HEK293T (cell line): ENCODE data around the gene PKD1L1.

Source experiments
- ARNT ChIP-seq: fragments of 450-650 bp; IDR thresholded peaks from 2 replicates; pipeline ENCODE4 v1.6.1; 2017; ENCODE audit warnings: mild to moderate bottlenecking
- BHLHE40 ChIP-seq: fragments of 450-650 bp; IDR thresholded peaks from 2 replicates; pipeline ENCODE4 v1.6.1; 2016; ENCODE audit warnings: mild to moderate bottlenecking, moderate library complexity, borderline replicate concordance
- CTBP1 ChIP-seq: fragments of 450-650 bp; IDR thresholded peaks from 2 replicates; pipeline ENCODE4 v1.6.1; 2016; ENCODE audit warnings: borderline replicate concordance
- ELF4 ChIP-seq: fragments of 450-650 bp; IDR thresholded peaks from 2 replicates; pipeline ENCODE4 v1.6.1; 2017; ENCODE audit warnings: antibody characterized with exemption
- FOXA1 ChIP-seq: fragments of 450-650 bp; IDR thresholded peaks from 2 replicates; pipeline ENCODE4 v1.6.1; 2016; ENCODE audit warnings: mild to moderate bottlenecking
- FOXM1 ChIP-seq: fragments of 450-650 bp; IDR thresholded peaks from 2 replicates; pipeline ENCODE4 v1.6.1; 2017; ENCODE audit warnings: mild to moderate bottlenecking, borderline replicate concordance
- HDGF ChIP-seq: fragments of 450-650 bp; IDR thresholded peaks from 2 replicates; pipeline ENCODE4 v1.6.1; 2017; ENCODE audit warnings: antibody characterized with exemption, borderline replicate concordance
- L3MBTL2 ChIP-seq: fragments of 450-650 bp; conservative IDR thresholded peaks from 2 replicates; pipeline ENCODE4 v1.6.1; 2016; ENCODE audit warnings: mild to moderate bottlenecking
- LEF1 ChIP-seq: fragments of 450-650 bp; IDR thresholded peaks from 2 replicates; pipeline ENCODE4 v1.6.1; 2017; ENCODE audit warnings: mild to moderate bottlenecking, borderline replicate concordance
- NFRKB ChIP-seq: fragments of 450-650 bp; IDR thresholded peaks from 2 replicates; pipeline ENCODE4 v1.6.1; 2016; ENCODE audit warnings: mild to moderate bottlenecking, moderate library complexity
- PKNOX1 ChIP-seq: fragments of 450-650 bp; IDR thresholded peaks from 2 replicates; pipeline ENCODE4 v1.6.1; 2016
- SP1 ChIP-seq: fragments of 450-650 bp; IDR thresholded peaks from 2 replicates; pipeline ENCODE4 v1.6.1; 2017
- TARDBP ChIP-seq: fragments of 450-650 bp; IDR thresholded peaks from 2 replicates; pipeline ENCODE4 v1.6.1; 2016
- ZNF384 ChIP-seq: fragments of 450-650 bp; IDR thresholded peaks from 2 replicates; pipeline ENCODE4 v1.6.1; 2016

DNA sequence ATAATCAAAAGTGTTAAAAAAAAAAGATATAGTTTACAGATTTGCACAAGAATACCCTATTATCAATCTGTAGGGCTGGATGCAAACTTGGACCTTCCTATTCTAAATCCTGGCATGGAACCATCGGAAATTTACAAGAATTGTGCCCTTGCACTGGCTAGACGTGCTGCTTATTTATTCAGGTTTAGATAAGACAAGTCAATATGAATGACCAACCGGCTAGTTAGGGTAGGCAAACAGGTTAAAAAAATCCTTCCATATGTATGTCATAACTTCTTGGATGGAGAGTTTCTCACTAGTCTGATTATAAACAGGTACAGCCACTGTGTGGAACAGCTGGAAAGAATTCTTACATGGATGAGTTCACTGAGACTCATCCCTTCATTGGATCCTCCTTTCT, 41.4 kb downstream of the PKD1L1 start:
- TF ChIP-seq PKNOX1 (no peak), CTBP1 (no peak), NFRKB (no peak), TARDBP (no peak), BHLHE40 (no peak), ZNF384 (no peak), ELF4 (no peak), FOXA1 (no peak), HDGF (no peak), L3MBTL2 (no peak), FOXM1 (no peak), SP1 (no peak), LEF1 (no peak), ARNT (no peak)
